ENCODE data around the gene PLK2. TPM values are rescaled to one million over a fixed set of nuclear protein-coding genes. Genes with fewer than 3 reads are reported as not detected.

Gene PLK2
- total RNA-seq, 2 experiments from 2014 or later = 2.3 to 4.1 TPM

- H3K27ac Mint-ChIP-seq = no peak overlapping the region
- H3K9me3 Mint-ChIP-seq = no peaks in the 10 kb centered on the region
- no peak for DNase-seq
- H3K4me3 Mint-ChIP-seq = no peak overlapping the region
- no peaks in the 10 kb centered on the region for H3K4me1 Mint-ChIP-seq
- H3K36me3 Mint-ChIP-seq = no peaks in the 10 kb centered on the region
- H3K27me3 Mint-ChIP-seq = peaks cover 9% of the 10 kb centered on the region
Observed at GRCh38 chr5:58447226-58447625, 12.7 kb downstream of the PLK2 start.

- no peak overlapping the region for H3K4me3 Mint-ChIP-seq
- H3K9me3 Mint-ChIP-seq = no peaks in the 10 kb centered on the region
- no peak overlapping the region for H3K27ac Mint-ChIP-seq
- H3K4me1 Mint-ChIP-seq = no peaks in the 10 kb centered on the region
- no peaks in the 10 kb centered on the region for H3K36me3 Mint-ChIP-seq
- DNase-seq = no peak
- H3K27me3 Mint-ChIP-seq = peaks cover 5% of the 10 kb centered on the region
Observed at GRCh38 chr5:58446024-58446423, 13.9 kb downstream of the PLK2 start.

GRCh38 chr5:58444805-58445204, 15.1 kb downstream of the PLK2 start:
- Mint-ChIP-seq H3K27ac (no peak overlapping the region), H3K27me3 (peaks cover 5% of the 10 kb centered on the region), H3K36me3 (no peaks in the 10 kb centered on the region)

GRCh38 chr5:58440901-58441460, 18.9 kb downstream of the PLK2 start:
- H3K4me3 Mint-ChIP-seq = no peak overlapping the region
- no peaks in the 10 kb centered on the region for H3K4me1 Mint-ChIP-seq
- no peak for DNase-seq
- no peaks in the 10 kb centered on the region for H3K9me3 Mint-ChIP-seq
- no peak overlapping the region for H3K27ac Mint-ChIP-seq
- H3K27me3 Mint-ChIP-seq = no peaks in the 10 kb centered on the region
- H3K36me3 Mint-ChIP-seq = no peaks in the 10 kb centered on the region

More at GRCh38 chr5:58444805-58445204, 15.1 kb downstream of the PLK2 start:
- no peaks in the 10 kb centered on the region for H3K4me1 Mint-ChIP-seq
- DNase-seq = no peak
- H3K4me3 Mint-ChIP-seq = no peak overlapping the region
- H3K9me3 Mint-ChIP-seq = no peaks in the 10 kb centered on the region

GRCh38 chr5:58439094-58439644, 20.7 kb downstream of the PLK2 start:
- no peak overlapping the region for H3K4me3 Mint-ChIP-seq
- no peaks in the 10 kb centered on the region for H3K9me3 Mint-ChIP-seq
- DNase-seq = no peak
- H3K27ac Mint-ChIP-seq = no peak overlapping the region
- peaks cover 6% of the 10 kb centered on the region for H3K4me1 Mint-ChIP-seq
- no peaks in the 10 kb centered on the region for H3K36me3 Mint-ChIP-seq
- H3K27me3 Mint-ChIP-seq = no peaks in the 10 kb centered on the region

- no peak overlapping the region for H3K4me3 Mint-ChIP-seq
- H3K27ac Mint-ChIP-seq = no peak overlapping the region
- DNase-seq = no peak
- no peaks in the 10 kb centered on the region for H3K36me3 Mint-ChIP-seq
- no peaks in the 10 kb centered on the region for H3K27me3 Mint-ChIP-seq
- no peaks in the 10 kb centered on the region for H3K9me3 Mint-ChIP-seq
- H3K4me1 Mint-ChIP-seq = peaks cover 6% of the 10 kb centered on the region
Observed at GRCh38 chr5:58437661-58438060, 22.2 kb downstream of the PLK2 start.

- no peak for DNase-seq
- H3K4me1 Mint-ChIP-seq = peaks cover 6% of the 10 kb centered on the region
- no peak overlapping the region for H3K4me3 Mint-ChIP-seq
- no peaks in the 10 kb centered on the region for H3K36me3 Mint-ChIP-seq
- peaks cover 7% of the 10 kb centered on the region for H3K27me3 Mint-ChIP-seq
- no peaks in the 10 kb centered on the region for H3K9me3 Mint-ChIP-seq
- no peak overlapping the region for H3K27ac Mint-ChIP-seq
Observed at GRCh38 chr5:58431832-58432231, 28.1 kb downstream of the PLK2 start.

GRCh38 chr5:58412932-58413331, 47.0 kb downstream of the PLK2 start:
- Mint-ChIP-seq H3K4me3 (no peak overlapping the region), H3K27ac (no peak overlapping the region), H3K9me3 (no peaks in the 10 kb centered on the region), H3K4me1 (no peaks in the 10 kb centered on the region), H3K36me3 (no peaks in the 10 kb centered on the region), H3K27me3 (peaks cover 19% of the 10 kb centered on the region)
- DNase-seq = no peak

GRCh38 chr5:58412081-58412480, 47.8 kb downstream of the PLK2 start:
- peaks cover 19% of the 10 kb centered on the region for H3K27me3 Mint-ChIP-seq
- DNase-seq = no peak
- no peaks in the 10 kb centered on the region for H3K36me3 Mint-ChIP-seq
- H3K27ac Mint-ChIP-seq = no peak overlapping the region
- H3K4me1 Mint-ChIP-seq = no peaks in the 10 kb centered on the region
- no peak overlapping the region for H3K4me3 Mint-ChIP-seq
- H3K9me3 Mint-ChIP-seq = no peaks in the 10 kb centered on the region

GRCh38 chr5:58411372-58411771, 48.5 kb downstream of the PLK2 start:
- DNase-seq = no peak
- H3K27me3 Mint-ChIP-seq = peaks cover 17% of the 10 kb centered on the region

GRCh38 chr5:58410441-58410840, 49.4 kb downstream of the PLK2 start:
- H3K36me3 Mint-ChIP-seq = no peaks in the 10 kb centered on the region
- H3K9me3 Mint-ChIP-seq = no peaks in the 10 kb centered on the region
- no peak overlapping the region for H3K4me3 Mint-ChIP-seq
- peaks cover 15% of the 10 kb centered on the region for H3K27me3 Mint-ChIP-seq
- H3K4me1 Mint-ChIP-seq = no peaks in the 10 kb centered on the region
- DNase-seq = no peak
- no peak overlapping the region for H3K27ac Mint-ChIP-seq

More at GRCh38 chr5:58411372-58411771, 48.5 kb downstream of the PLK2 start:
- Mint-ChIP-seq H3K36me3 (no peaks in the 10 kb centered on the region), H3K27ac (no peak overlapping the region), H3K4me3 (no peak overlapping the region), H3K4me1 (no peaks in the 10 kb centered on the region), H3K9me3 (no peaks in the 10 kb centered on the region)

GRCh38 chr5:58407042-58407719, 52.7 kb downstream of the PLK2 start:
- Mint-ChIP-seq H3K27me3 (peaks cover 5% of the 10 kb centered on the region), H3K4me3 (no peak overlapping the region), H3K27ac (no peak overlapping the region), H3K9me3 (no peaks in the 10 kb centered on the region), H3K4me1 (no peaks in the 10 kb centered on the region), H3K36me3 (no peaks in the 10 kb centered on the region)
- no peak for DNase-seq

- no peaks in the 10 kb centered on the region for H3K9me3 Mint-ChIP-seq
- no peaks in the 10 kb centered on the region for H3K36me3 Mint-ChIP-seq
- H3K4me1 Mint-ChIP-seq = no peaks in the 10 kb centered on the region
- H3K4me3 Mint-ChIP-seq = no peak overlapping the region
- H3K27me3 Mint-ChIP-seq = peaks cover 5% of the 10 kb centered on the region
- DNase-seq = no peak
- H3K27ac Mint-ChIP-seq = no peak overlapping the region
Observed at GRCh38 chr5:58406394-58406793, 53.5 kb downstream of the PLK2 start.

- no peak for DNase-seq
- Mint-ChIP-seq H3K27me3 (peaks cover 5% of the 10 kb centered on the region), H3K9me3 (no peaks in the 10 kb centered on the region), H3K27ac (no peak overlapping the region), H3K4me3 (no peak overlapping the region), H3K4me1 (no peaks in the 10 kb centered on the region), H3K36me3 (no peaks in the 10 kb centered on the region)
Observed at GRCh38 chr5:58405175-58405574, 54.7 kb downstream of the PLK2 start.

GRCh38 chr5:58404734-58405133, 55.2 kb downstream of the PLK2 start:
- Mint-ChIP-seq H3K9me3 (no peaks in the 10 kb centered on the region), H3K27ac (no peak overlapping the region), H3K4me3 (no peak overlapping the region), H3K4me1 (no peaks in the 10 kb centered on the region), H3K27me3 (peaks cover 5% of the 10 kb centered on the region), H3K36me3 (no peaks in the 10 kb centered on the region)
- DNase-seq = no peak

Measured in activated naive CD8-positive, alpha-beta T cell treated with anti-CD3 and anti-CD28 coated beads for 36 hours (primary cell).